Measurements from ENCODE around the gene OR2T2.
"Not testable (repeated sequence)": the region's sequence is repeated elsewhere in the genome, so short reads cannot be mapped to it uniquely, and the experiment has no call there.

OR2T2 gene

GRCh38 chr1:248471154-248471553, 25.7 kb downstream of the OR2T2 start:
- Histone ChIP-seq H3F3A (ENCODE audit: insufficient read depth, low read length) (no peaks in the 10 kb centered on the region), H3K9ac (ENCODE audit: low read length) (no peak overlapping the region), H3K27me3 (ENCODE audit: insufficient read depth, low read length) (no peaks in the 10 kb centered on the region), H4K20me1 (ENCODE audit: insufficient read depth, low read length) (no peaks in the 10 kb centered on the region), H3K4me2 (ENCODE audit: low read length) (no peak overlapping the region), H3K4me3 (ENCODE audit: low read depth, low read length, poor library complexity, severe bottlenecking) (no peak overlapping the region), H3K4me1 (ENCODE audit: insufficient read depth, low read length, severe bottlenecking) (no peaks in the 10 kb centered on the region), H3K79me2 (ENCODE audit: insufficient read depth, low read length) (no peaks in the 10 kb centered on the region), H3K27ac (ENCODE audit: low read depth, low read length, poor library complexity, severe bottlenecking) (no peak overlapping the region), H3K9me3 (ENCODE audit: low read length) (no peaks in the 10 kb centered on the region), H3K9me2 (ENCODE audit: low read depth, low read length) (no peaks in the 10 kb centered on the region), H3K36me3 (ENCODE audit: insufficient read depth, low read length) (no peaks in the 10 kb centered on the region), H2AFZ (ENCODE audit: low read length) (no peak overlapping the region)
- TF ChIP-seq EZH2 (IDR thresholded peaks at IDR 0.05; ENCODE audit: borderline replicate concordance, low read length): no peak
- TF ChIP-seq, protein P1, sequence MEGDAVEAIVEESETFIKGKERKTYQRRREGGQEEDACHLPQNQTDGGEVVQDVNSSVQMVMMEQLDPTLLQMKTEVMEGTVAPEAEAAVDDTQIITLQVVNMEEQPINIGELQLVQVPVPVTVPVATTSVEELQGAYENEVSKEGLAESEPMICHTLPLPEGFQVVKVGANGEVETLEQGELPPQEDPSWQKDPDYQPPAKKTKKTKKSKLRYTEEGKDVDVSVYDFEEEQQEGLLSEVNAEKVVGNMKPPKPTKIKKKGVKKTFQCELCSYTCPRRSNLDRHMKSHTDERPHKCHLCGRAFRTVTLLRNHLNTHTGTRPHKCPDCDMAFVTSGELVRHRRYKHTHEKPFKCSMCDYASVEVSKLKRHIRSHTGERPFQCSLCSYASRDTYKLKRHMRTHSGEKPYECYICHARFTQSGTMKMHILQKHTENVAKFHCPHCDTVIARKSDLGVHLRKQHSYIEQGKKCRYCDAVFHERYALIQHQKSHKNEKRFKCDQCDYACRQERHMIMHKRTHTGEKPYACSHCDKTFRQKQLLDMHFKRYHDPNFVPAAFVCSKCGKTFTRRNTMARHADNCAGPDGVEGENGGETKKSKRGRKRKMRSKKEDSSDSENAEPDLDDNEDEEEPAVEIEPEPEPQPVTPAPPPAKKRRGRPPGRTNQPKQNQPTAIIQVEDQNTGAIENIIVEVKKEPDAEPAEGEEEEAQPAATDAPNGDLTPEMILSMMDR (IDR thresholded peaks at IDR 0.05; ENCODE audit: low read length): no peak

DNA sequence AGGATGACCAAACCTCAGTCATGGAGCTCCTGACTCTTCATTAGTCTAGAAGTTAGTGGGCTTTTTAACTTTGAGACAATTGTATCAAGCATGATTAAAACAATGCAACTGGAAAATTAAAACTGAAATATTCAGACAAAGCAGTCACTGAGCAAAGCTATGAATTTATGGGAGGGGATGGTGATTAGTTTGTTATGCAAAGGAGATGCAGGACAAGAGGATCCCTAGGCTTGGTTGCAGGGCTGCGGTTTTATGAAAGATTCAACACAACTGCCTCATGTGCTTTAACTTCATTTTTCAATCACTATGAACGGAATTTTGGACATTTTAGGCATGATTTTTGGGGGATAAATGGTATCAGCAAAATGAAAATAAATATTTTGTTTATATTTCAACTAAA, 26.7 kb downstream of the OR2T2 start:
- H3K9me3 ChIP-seq (ENCODE audit: low read length); H3K9me2 ChIP-seq (ENCODE audit: low read depth, low read length); H4K20me1 ChIP-seq (ENCODE audit: insufficient read depth, low read length); H3K79me2 ChIP-seq (ENCODE audit: insufficient read depth, low read length); H3K27ac ChIP-seq (ENCODE audit: low read depth, low read length, poor library complexity, severe bottlenecking); H3K4me2 ChIP-seq (ENCODE audit: low read length); H3K36me3 ChIP-seq (ENCODE audit: insufficient read depth, low read length); H3K27me3 ChIP-seq (ENCODE audit: insufficient read depth, low read length); H2AFZ ChIP-seq (ENCODE audit: low read length); H3K4me3 ChIP-seq (ENCODE audit: low read depth, low read length, poor library complexity, severe bottlenecking); H3K9ac ChIP-seq (ENCODE audit: low read length); H3F3A ChIP-seq (ENCODE audit: insufficient read depth, low read length); H3K4me1 ChIP-seq (ENCODE audit: insufficient read depth, low read length, severe bottlenecking): not testable (repeated sequence)

- not testable (repeated sequence) for H3K9me3 ChIP-seq (ENCODE audit: low read length); H3K27ac ChIP-seq (ENCODE audit: low read depth, low read length, poor library complexity, severe bottlenecking); H3K79me2 ChIP-seq (ENCODE audit: insufficient read depth, low read length); H3K9me2 ChIP-seq (ENCODE audit: low read depth, low read length); H3K27me3 ChIP-seq (ENCODE audit: insufficient read depth, low read length); H3K9ac ChIP-seq (ENCODE audit: low read length); H3F3A ChIP-seq (ENCODE audit: insufficient read depth, low read length); H2AFZ ChIP-seq (ENCODE audit: low read length); H3K4me3 ChIP-seq (ENCODE audit: low read depth, low read length, poor library complexity, severe bottlenecking); H3K4me2 ChIP-seq (ENCODE audit: low read length); H3K36me3 ChIP-seq (ENCODE audit: insufficient read depth, low read length); H4K20me1 ChIP-seq (ENCODE audit: insufficient read depth, low read length); H3K4me1 ChIP-seq (ENCODE audit: insufficient read depth, low read length, severe bottlenecking)
Observed at GRCh38 chr1:248473051-248473450, 27.6 kb downstream of the OR2T2 start, which contains the start of gene OR2T3. TSS of gene OR2T3 (plus strand) at chr1:248473351. CDS start at chr1:248473351, 0 bp downstream.

GRCh38 chr1:248475660-248476059, 30.2 kb downstream of the OR2T2 start:
- not testable (repeated sequence) for H3K9me3 ChIP-seq (ENCODE audit: low read length); H2AFZ ChIP-seq (ENCODE audit: low read length); H3F3A ChIP-seq (ENCODE audit: insufficient read depth, low read length); H3K36me3 ChIP-seq (ENCODE audit: insufficient read depth, low read length); H3K79me2 ChIP-seq (ENCODE audit: insufficient read depth, low read length); H3K27ac ChIP-seq (ENCODE audit: low read depth, low read length, poor library complexity, severe bottlenecking); H4K20me1 ChIP-seq (ENCODE audit: insufficient read depth, low read length); H3K9ac ChIP-seq (ENCODE audit: low read length); H3K4me3 ChIP-seq (ENCODE audit: low read depth, low read length, poor library complexity, severe bottlenecking); H3K9me2 ChIP-seq (ENCODE audit: low read depth, low read length); H3K4me1 ChIP-seq (ENCODE audit: insufficient read depth, low read length, severe bottlenecking); H3K27me3 ChIP-seq (ENCODE audit: insufficient read depth, low read length); H3K4me2 ChIP-seq (ENCODE audit: low read length)

DNA sequence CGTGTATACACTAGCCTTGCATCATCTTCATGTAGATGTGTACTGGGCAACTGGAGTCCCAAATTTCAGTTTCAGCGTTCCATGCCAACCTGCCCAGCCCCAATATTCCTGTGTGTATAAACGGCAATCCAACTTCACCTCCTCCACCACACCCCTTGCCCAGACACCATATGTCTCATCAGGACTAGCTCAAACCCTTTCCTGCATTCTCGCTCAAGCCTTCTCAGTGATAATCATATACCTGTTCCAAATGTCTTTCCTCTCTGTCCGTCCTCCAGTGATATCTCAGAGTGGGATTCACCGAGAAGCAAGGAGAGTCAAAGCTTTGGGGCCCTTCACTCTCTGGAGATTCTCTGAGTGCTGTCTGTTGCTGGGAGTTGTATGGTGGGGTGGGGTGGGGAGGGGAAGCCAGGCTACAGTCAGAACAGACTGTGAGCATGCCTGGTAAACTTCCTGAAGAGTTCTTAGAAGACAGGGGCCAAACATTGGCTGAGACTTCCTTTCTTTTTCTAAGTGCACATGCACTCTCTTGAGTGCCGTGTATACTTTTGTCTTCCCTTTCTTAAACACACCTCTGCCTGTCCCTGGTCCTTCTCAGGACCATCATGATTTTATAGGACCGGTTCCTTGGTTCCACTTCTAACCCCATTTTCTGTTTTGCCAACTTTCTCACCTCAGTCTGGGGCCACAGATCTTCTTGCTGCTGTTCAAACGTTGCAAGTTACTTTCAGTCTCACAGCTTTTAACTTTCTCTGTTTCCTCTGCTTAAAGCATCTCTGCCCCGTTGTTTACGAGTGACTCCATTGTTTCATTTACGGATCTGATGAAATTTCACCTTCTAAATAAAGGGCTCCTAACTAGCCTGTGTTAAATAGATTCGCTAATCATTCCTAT, 36.5 kb downstream of the OR2T2 start:
- not testable (repeated sequence) for H3K79me2 ChIP-seq (ENCODE audit: insufficient read depth, low read length); H3K27me3 ChIP-seq (ENCODE audit: insufficient read depth, low read length); H2AFZ ChIP-seq (ENCODE audit: low read length); H3K9me2 ChIP-seq (ENCODE audit: low read depth, low read length); H3K27ac ChIP-seq (ENCODE audit: low read depth, low read length, poor library complexity, severe bottlenecking); H3K9me3 ChIP-seq (ENCODE audit: low read length); H3K36me3 ChIP-seq (ENCODE audit: insufficient read depth, low read length); H3K9ac ChIP-seq (ENCODE audit: low read length); H3K4me1 ChIP-seq (ENCODE audit: insufficient read depth, low read length, severe bottlenecking); H4K20me1 ChIP-seq (ENCODE audit: insufficient read depth, low read length); H3K4me2 ChIP-seq (ENCODE audit: low read length); H3F3A ChIP-seq (ENCODE audit: insufficient read depth, low read length); H3K4me3 ChIP-seq (ENCODE audit: low read depth, low read length, poor library complexity, severe bottlenecking)

GRCh38 chr1:248488289-248488688, 42.9 kb downstream of the OR2T2 start, which contains the start of gene OR2T5:
TSS of gene OR2T5 (plus strand) at chr1:248488589. CDS start at chr1:248488589, 0 bp downstream.
- not testable (repeated sequence) for H3K27ac ChIP-seq (ENCODE audit: low read depth, low read length, poor library complexity, severe bottlenecking); H3K9me3 ChIP-seq (ENCODE audit: low read length); H3K4me3 ChIP-seq (ENCODE audit: low read depth, low read length, poor library complexity, severe bottlenecking); H3K36me3 ChIP-seq (ENCODE audit: insufficient read depth, low read length); H3K79me2 ChIP-seq (ENCODE audit: insufficient read depth, low read length); H4K20me1 ChIP-seq (ENCODE audit: insufficient read depth, low read length); H3K4me1 ChIP-seq (ENCODE audit: insufficient read depth, low read length, severe bottlenecking); H3K4me2 ChIP-seq (ENCODE audit: low read length); H3K9ac ChIP-seq (ENCODE audit: low read length); H3F3A ChIP-seq (ENCODE audit: insufficient read depth, low read length); H2AFZ ChIP-seq (ENCODE audit: low read length); H3K9me2 ChIP-seq (ENCODE audit: low read depth, low read length); H3K27me3 ChIP-seq (ENCODE audit: insufficient read depth, low read length)

GRCh38 chr1:248496661-248497060, 51.2 kb downstream of the OR2T2 start:
- H3K9ac ChIP-seq (ENCODE audit: low read length); H3K4me1 ChIP-seq (ENCODE audit: insufficient read depth, low read length, severe bottlenecking); H3K36me3 ChIP-seq (ENCODE audit: insufficient read depth, low read length): not testable (repeated sequence)

More at GRCh38 chr1:248496661-248497060, 51.2 kb downstream of the OR2T2 start:
- H3K9me2 ChIP-seq (ENCODE audit: low read depth, low read length); H2AFZ ChIP-seq (ENCODE audit: low read length); H3F3A ChIP-seq (ENCODE audit: insufficient read depth, low read length); H3K27me3 ChIP-seq (ENCODE audit: insufficient read depth, low read length); H3K27ac ChIP-seq (ENCODE audit: low read depth, low read length, poor library complexity, severe bottlenecking); H3K4me2 ChIP-seq (ENCODE audit: low read length); H4K20me1 ChIP-seq (ENCODE audit: insufficient read depth, low read length); H3K4me3 ChIP-seq (ENCODE audit: low read depth, low read length, poor library complexity, severe bottlenecking); H3K9me3 ChIP-seq (ENCODE audit: low read length); H3K79me2 ChIP-seq (ENCODE audit: insufficient read depth, low read length): not testable (repeated sequence)
